ENCODE results near the gene FAM149A.

DNA sequence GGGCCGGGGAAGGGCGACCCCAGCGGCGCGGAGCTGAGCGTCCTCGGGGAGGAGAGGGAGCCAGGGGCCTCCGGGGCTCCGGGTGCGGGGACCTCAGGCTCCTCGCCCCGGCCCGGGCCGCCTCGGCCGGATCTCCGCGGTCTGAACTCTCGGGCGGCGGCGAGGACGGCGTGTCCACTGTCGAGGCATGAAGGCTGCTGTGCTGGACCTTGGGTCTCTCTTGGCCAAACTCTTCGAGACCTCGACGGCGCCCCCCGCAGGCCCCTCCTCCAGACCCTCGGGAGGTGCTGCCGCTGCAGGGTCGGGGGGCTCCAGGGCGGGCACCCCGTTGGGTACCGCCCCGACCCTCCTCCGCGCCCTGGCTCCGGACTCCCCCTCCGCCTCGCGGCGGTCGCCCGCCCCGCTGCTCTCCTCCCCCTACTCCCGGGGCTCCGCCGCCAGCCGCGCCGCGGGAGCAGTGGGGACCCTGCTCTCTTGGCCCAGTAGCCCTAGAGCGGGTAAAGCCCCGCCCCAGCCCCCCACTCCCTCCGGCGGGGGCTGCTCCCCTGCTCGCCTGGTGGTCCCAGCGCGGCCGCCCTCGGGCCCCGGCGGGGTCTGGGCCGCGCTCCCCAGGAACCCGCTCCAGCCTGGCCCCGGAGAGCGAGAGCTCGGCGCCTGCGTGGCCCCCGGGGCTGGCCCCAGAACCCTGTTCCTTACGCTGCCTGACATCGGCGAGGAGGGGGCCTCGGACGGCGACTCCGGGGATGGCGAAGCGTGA is 564 bp downstream of the FAM149A start:
- TF ChIP-seq ARNT (IDR thresholded peaks at IDR 0.05) = no peak
- TF ChIP-seq SP1 (IDR thresholded peaks at IDR 0.05) = no peak

Measured in HEK293T (cell line).